ENCODE results near the gene NCS1. TPM values are rescaled to one million over a fixed set of nuclear protein-coding genes. Genes with fewer than 3 reads are reported as not detected.

The NCS1 gene
- total RNA-seq, 1 donor from 2014 or later, result 20.1 TPM

DNA sequence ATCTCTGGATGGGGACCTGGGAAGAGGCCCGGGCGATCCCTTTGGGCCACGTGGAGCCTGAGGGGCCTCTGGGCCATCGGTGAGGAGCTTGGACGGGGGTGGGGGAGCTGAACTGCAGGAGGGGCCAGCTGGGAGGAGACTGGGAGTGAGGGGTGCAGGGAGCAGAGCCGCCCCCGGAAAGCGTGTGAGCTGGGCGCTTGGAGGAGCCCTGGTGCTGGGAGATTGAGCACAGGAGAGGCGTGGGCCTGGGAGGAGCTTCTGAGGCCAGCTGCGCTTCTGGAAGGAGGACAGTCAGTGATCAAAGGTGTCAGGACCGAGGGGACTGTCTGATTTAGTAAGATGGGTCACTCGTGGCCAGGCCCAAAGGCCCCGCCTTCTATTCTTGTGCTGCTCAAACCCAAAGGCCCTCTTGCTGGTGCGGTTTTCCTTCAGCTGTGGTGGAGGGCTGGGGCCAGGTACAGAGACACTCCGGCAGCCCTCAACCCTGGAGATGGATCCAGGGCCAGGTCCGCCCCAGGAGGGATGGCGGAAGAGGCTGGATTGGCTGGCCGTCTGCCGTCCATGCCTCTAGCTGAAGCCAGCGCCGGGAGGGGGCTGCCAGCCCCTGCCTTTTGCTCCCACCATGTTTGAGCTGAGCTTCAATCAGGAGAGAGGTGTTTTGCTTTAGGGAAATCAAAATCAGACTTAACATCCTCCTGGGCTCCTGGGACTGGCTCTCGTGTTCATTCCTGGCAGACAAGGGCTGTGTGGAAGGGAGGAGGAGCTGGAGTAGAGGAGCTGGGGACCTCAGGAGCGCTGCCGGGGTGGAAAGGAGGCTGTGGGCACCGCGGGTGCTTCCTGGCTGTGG is 21.6 kb downstream of the NCS1 start:
- Mint-ChIP-seq H3K27me3 (ENCODE audit: unreplicated experiment) (peaks cover 3% of the 10 kb centered on the region), H3K36me3 (ENCODE audit: low read depth, unreplicated experiment) (no peaks in the 10 kb centered on the region), H3K9me3 (ENCODE audit: unreplicated experiment) (no peaks in the 10 kb centered on the region), H3K4me1 (ENCODE audit: unreplicated experiment) (peaks cover 4% of the 10 kb centered on the region), H3K27ac (ENCODE audit: unreplicated experiment) (no peak overlapping the region), H3K4me3 (ENCODE audit: unreplicated experiment) (no peak overlapping the region)
- no peak for DNase-seq (ENCODE audit: low spot score)
- TF ChIP-seq, protein P1, sequence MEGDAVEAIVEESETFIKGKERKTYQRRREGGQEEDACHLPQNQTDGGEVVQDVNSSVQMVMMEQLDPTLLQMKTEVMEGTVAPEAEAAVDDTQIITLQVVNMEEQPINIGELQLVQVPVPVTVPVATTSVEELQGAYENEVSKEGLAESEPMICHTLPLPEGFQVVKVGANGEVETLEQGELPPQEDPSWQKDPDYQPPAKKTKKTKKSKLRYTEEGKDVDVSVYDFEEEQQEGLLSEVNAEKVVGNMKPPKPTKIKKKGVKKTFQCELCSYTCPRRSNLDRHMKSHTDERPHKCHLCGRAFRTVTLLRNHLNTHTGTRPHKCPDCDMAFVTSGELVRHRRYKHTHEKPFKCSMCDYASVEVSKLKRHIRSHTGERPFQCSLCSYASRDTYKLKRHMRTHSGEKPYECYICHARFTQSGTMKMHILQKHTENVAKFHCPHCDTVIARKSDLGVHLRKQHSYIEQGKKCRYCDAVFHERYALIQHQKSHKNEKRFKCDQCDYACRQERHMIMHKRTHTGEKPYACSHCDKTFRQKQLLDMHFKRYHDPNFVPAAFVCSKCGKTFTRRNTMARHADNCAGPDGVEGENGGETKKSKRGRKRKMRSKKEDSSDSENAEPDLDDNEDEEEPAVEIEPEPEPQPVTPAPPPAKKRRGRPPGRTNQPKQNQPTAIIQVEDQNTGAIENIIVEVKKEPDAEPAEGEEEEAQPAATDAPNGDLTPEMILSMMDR (IDR thresholded peaks at IDR 0.05; ENCODE audit: unreplicated experiment), result no peak

DNA sequence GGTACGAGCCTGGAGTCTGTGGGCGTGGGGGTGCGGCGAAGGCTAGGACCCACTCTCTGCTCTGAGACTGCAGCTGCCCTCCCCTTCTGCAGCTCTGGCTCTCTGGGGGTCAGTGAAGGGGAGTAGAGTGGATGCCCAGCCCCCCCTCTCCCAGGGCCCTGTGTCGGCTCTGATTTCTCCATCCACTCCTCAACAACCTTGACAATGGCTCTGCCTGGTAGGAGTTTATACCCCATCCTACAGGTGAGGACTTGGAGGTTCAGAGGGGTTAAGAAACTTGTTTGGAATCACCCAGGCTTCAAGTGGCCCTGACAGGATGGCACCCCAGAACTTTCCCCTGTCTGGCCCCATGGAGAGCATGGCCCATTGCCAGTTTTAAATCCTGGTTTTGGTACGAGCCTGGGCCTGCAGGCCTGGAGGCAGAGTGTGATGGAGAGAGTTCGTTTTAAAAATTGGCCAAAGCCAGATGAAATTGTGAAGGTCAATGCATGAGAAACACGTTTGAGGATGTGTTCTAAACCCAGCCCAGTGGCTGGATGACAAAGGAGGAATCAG is 22.3 kb downstream of the NCS1 start:
- TF ChIP-seq, protein P1 (IDR thresholded peaks at IDR 0.05; ENCODE audit: unreplicated experiment), result no peak
- Mint-ChIP-seq H3K27me3 (ENCODE audit: unreplicated experiment) (peaks cover 3% of the 10 kb centered on the region), H3K4me3 (ENCODE audit: unreplicated experiment) (no peak overlapping the region), H3K9me3 (ENCODE audit: unreplicated experiment) (no peaks in the 10 kb centered on the region), H3K27ac (ENCODE audit: unreplicated experiment) (no peak overlapping the region), H3K36me3 (ENCODE audit: low read depth, unreplicated experiment) (no peaks in the 10 kb centered on the region), H3K4me1 (ENCODE audit: unreplicated experiment) (peaks cover 7% of the 10 kb centered on the region)
- DNase-seq (ENCODE audit: low spot score), result no peak

DNA sequence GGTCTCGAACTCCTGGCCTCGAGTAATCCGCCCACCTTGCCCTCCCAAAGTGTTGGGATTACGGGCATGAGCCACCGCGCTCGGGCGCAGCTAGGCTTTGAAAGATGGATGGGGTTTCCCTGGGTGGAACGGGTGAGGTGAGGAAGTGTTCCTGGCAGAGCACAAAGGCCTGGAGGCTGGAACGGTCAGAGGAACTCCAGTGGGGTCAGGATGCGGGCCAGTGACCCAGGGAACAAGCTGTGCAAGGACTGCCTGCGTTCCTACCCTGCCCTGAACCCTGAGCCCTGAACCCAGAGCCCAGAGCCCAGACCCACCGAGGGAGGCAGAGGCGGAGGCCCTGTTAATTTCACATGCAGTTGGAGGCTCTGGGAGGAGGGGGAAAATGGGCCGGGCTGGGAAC is 23.4 kb downstream of the NCS1 start:
- Mint-ChIP-seq H3K4me3 (ENCODE audit: unreplicated experiment) (no peak overlapping the region), H3K27me3 (ENCODE audit: unreplicated experiment) (peaks cover 3% of the 10 kb centered on the region), H3K4me1 (ENCODE audit: unreplicated experiment) (peaks cover 12% of the 10 kb centered on the region), H3K9me3 (ENCODE audit: unreplicated experiment) (no peaks in the 10 kb centered on the region), H3K27ac (ENCODE audit: unreplicated experiment) (no peak overlapping the region), H3K36me3 (ENCODE audit: low read depth, unreplicated experiment) (no peaks in the 10 kb centered on the region)
- no peak for DNase-seq (ENCODE audit: low spot score)
- TF ChIP-seq, protein P1 (IDR thresholded peaks at IDR 0.05; ENCODE audit: unreplicated experiment), result no peak

DNA sequence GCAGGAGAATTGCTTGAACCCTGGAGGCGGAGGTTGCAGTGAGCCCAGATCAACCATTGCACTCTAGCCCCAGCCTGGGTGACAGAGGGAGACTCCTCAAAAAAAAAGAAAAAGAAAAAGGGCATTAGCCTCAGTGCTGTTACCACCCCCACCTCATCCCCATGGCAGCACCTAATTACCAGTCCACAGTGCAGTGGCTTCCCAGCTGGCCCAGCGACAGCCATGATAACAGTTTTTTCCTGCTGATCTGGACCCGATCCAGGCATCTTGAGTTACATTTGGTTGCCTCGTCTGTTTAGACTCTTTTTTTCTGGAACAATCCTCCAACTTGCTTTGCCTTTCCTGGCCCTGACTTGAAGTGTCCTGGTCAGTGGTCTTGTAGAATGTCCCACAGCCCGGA is 24.4 kb downstream of the NCS1 start:
- DNase-seq (ENCODE audit: low spot score), result no peak
- no peak overlapping the region for H3K27ac Mint-ChIP-seq (ENCODE audit: unreplicated experiment)

More for the DNA sequence above, 24.4 kb downstream of the NCS1 start:
- TF ChIP-seq, protein P1 (IDR thresholded peaks at IDR 0.05; ENCODE audit: unreplicated experiment), result no peak
- Mint-ChIP-seq H3K36me3 (ENCODE audit: low read depth, unreplicated experiment) (no peaks in the 10 kb centered on the region), H3K9me3 (ENCODE audit: unreplicated experiment) (no peaks in the 10 kb centered on the region), H3K4me1 (ENCODE audit: unreplicated experiment) (peaks cover 16% of the 10 kb centered on the region), H3K27me3 (ENCODE audit: unreplicated experiment) (peaks cover 3% of the 10 kb centered on the region), H3K4me3 (ENCODE audit: unreplicated experiment) (no peak overlapping the region)

Measured in endothelial cell (in vitro differentiated cells).